CD4-positive, alpha-beta T cell treated with Interleukin-2 at 100 ng/mL for 4 hours (primary cell): Measurements from ENCODE around the gene CCDC28A.

Source experiments
- DNase-seq: peaks from one replicate; pipeline ENCODE4 v3.0.0-alpha.2; 2020; ENCODE audit warnings: low spot score

Gene CCDC28A

DNA sequence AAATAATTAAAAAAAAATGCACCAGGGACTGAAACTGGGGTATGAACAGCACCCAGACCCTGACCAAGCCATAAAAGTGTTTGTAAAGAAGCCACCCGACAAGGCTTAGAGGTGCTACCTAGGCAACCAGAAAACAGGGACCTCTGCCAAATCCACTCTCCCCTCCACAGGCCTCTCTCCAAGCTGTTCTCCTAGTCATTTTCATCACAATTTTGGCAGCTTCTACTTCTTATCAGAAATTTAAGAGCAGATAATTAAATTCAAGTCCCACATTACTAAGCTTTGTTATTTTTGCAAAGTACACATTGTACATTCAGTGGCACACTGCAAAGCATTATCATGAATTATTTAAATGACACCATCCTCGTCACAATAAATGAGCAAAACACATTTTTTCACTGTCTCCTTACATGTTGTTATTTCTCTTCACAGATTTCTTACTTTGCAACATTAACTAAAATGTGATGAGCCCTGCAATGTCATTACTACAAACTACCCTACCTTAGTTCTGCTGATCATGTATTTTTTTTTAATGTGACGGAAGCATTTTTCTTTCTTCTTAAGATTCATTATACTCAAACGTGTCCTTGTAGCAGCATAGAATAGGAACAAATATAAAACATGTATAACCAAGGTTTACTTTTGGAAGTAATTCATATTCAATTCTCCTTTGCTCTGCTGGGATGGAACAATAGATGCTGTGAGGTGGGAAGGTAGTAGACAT is 60.4 kb downstream of the CCDC28A start:
- no peak for DNase-seq

DNA sequence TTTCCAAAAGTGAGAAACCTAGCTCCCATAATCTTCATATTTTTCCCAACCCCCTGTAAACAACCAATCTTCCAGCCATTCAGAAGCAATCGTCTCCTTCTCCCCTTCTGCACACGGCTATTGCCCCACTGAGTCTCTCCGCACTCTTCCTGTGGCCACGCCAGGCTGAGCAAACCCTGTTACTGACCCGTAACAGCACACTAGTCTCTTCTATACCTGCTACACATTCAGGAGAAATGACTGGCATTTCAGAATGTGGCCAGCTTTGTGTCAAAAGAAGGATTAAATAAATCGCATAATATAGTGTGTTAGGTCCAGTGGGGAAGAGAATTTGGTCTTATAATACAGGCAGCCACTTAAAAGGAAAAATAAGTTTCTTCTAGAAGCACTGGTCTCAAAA is 63.7 kb downstream of the CCDC28A start:
- no peak for DNase-seq
